Heart left ventricle (tissue), 16 donors: ENCODE measurements around the gene ABCC3. TPM values are rescaled to one million over a fixed set of nuclear protein-coding genes. Genes with fewer than 3 reads are reported as not detected.

Experiments used
- ATAC-seq, 4 donors: fragments of 200-7000 bp; cut with Tn5 transposase; one replicate each; pipeline ENCODE4 v1.9.1; 2020 to 2022; ENCODE audit warnings: moderate library complexity in 4 of 4, mild to moderate bottlenecking in 3 of 4, moderate number of reproducible peaks in 1 of 4
- DNase-seq, 5 donors: peaks; one replicate each; pipeline ENCODE4 v3.0.0-alpha.2; 2020
- H3K27ac ChIP-seq, 12 donors: fragments of 200-600 bp; sonication (generic) in 4 of 12; one replicate each; pipeline versions ENCODE4 v1.5.0 to v1.8.0; 2016 to 2022; ENCODE audit warnings: mild to moderate bottlenecking in 2 of 12
- H3K27me3 ChIP-seq, 9 donors: fragments of 200-600 bp; sonication (generic) in 2 of 9; one replicate each; pipeline versions ENCODE4 v1.5.1 to v1.8.0; 2016 to 2022; ENCODE audit warnings: mild to moderate bottlenecking in 3 of 9
- H3K36me3 ChIP-seq, 9 donors: fragments of 200-600 bp; sonication (generic) in 2 of 9; one replicate each; pipeline versions ENCODE4 v1.5.0 to v1.8.0; 2018 to 2022; ENCODE audit warnings: mild to moderate bottlenecking in 2 of 9
- H3K4me1 ChIP-seq, 12 donors: fragments of 200-600 bp; sonication (generic) in 4 of 12; one replicate each; pipeline versions ENCODE4 v1.5.0 to v1.8.0; 2016 to 2022; ENCODE audit warnings: mild to moderate bottlenecking in 3 of 12
- H3K4me3 ChIP-seq, 12 donors: fragments of 200-600 bp; sonication (generic) in 4 of 12; one replicate each; pipeline versions ENCODE4 v1.5.0 to v1.8.0; 2017 to 2022; ENCODE audit warnings: mild to moderate bottlenecking in 9 of 12, moderate library complexity in 4 of 12
- H3K9me3 ChIP-seq, 12 donors: fragments of 200-600 bp; sonication (generic) in 4 of 12; one replicate each; pipeline versions ENCODE4 v1.5.0 to v1.8.0; 2016 to 2022; ENCODE audit warnings: mild to moderate bottlenecking in 1 of 12
- CTCF ChIP-seq, 12 donors: fragments of 200-600 bp; sonication (generic) in 4 of 12; IDR thresholded peaks; one replicate each; pipeline versions ENCODE4 v1.5.0 to v1.8.0; 2018 to 2022; ENCODE audit warnings: antibody characterized with exemption in 12 of 12, mild to moderate bottlenecking in 5 of 12
- POLR2A ChIP-seq, 2 donors: fragments of 450-650 bp; IDR thresholded peaks; one replicate each; pipeline ENCODE4 v1.6.1; 2017; ENCODE audit warnings: antibody characterized with exemption in 2 of 2, mild to moderate bottlenecking in 2 of 2, moderate library complexity in 2 of 2
- WGBS, 4 donors: extraction: QIAGEN DNeasy Blood & Tissue Kit in 2 of 4; methylation state at CpG; one replicate each; pipeline versions ENCODE4 v1.1.5 to v1.1.7; 2013 to 2018; 5-methylcytosine and 5-hydroxymethylcytosine counted together
- intact Hi-C, 10 donors: fragments of 100-400 bp; cut with DNase I; formaldehyde crosslinking; loops; one replicate each; pipeline versions ENCODE4 v1.11.1 to v1.14.2; 2022
- polyA plus RNA-seq, 2 donors: library from polyadenylated mRNA; stranded (reverse); fragments of 200-250 nt; gene quantifications; one replicate each; pipeline ENCODE4 v1.2.3, GENCODE V29; 2013
- total RNA-seq, 9 donors: library from RNA; depleted of rRNA in 2 of 9; stranded (reverse); fragments of >200 nt in 2 of 9; fragmentation: NEBNext Ultra II Directional in 3 of 9; extraction: Animal tissue kit (Norgen Biotek cat#: 25700) in 3 of 9; gene quantifications; one replicate each; pipeline versions ENCODE4 v1.1.0 to v1.2.4, GENCODE V29; 2016 to 2023
- donor health status: ischemic (EF 13 %, LVEDD 7.1; RV severe dilation, severe dysfunction).
- donor health status: healthy with polysubstance abuse.
- donor health status: DM: no; HTN: yes; CAD: no.
- donor health status: DM: no; HTN: no; CAD: no.
- donor health status: ischemic (EF 25% LVEDD 6.9; RV normal size, moderate dysfunction).
- donor health status: ischemic (EF 25% LVEDD 5.7; RV mildly dilated, moderate dysfunction).
- donor health status: healthy.
- donor health status: DM: yes; HTN: yes; CAD: no.
- donor health status: ischemic (EF 35%, LVEDD 5.7; RV mildly dilated, moderate dysfunction).
- donor health status: nonischemic (EF 11% LVEDD 7.7; RV severe dilation, severe dysfunction).
- donor health status: DM: yes; HTN: yes; CAD: no.
- donor health status: PGD.
- donor health status: ischemic (EF 29% LVEDD 5.4; RV normal size, mild dysfunction).
- donor health status: nonischemic (EF 23%, LVEDD 6.1; RV moderate dilation, normal function).

Gene ABCC3
- total and polyA plus RNA-seq, 11 donors = 0.20 to 21.6 (median 1.3) TPM; not detected in 1

GRCh38 chr17:50689251-50689650, 54.6 kb downstream of the ABCC3 start:
- Histone ChIP-seq H3K9me3 (no peaks in the 10 kb centered on the region), H3K4me1 (peaks cover 0 to 27% (median 11%) of the 10 kb centered on the region in 12 donors), H3K4me3 (no peak overlapping the region), H3K27me3 (no peaks in the 10 kb centered on the region), H3K27ac (no peak overlapping the region), H3K36me3 (peaks cover 0 to 26% (median 21%) of the 10 kb centered on the region in 9 donors)
- TF ChIP-seq CTCF (IDR thresholded peaks at IDR 0.05) (no peak), POLR2A (IDR thresholded peaks at IDR 0.05) (no peak)
- DNase-seq = no peak
- intact Hi-C loops = loop anchor here in 2 of 10 donors (5.0 to 10.0 kb wide), 2 partner anchors 142 to 204 kb away; partner anchors contain the start of gene SPATA20 (in 1 of the 2)
- WGBS, 4 donors = 54 to 65% (median 59%) methylated on average over 4 of the region's 4 CpGs
- no peak for ATAC-seq

GRCh38 chr17:50689956-50690886, 55.5 kb downstream of the ABCC3 start:
- intact Hi-C loops = loop anchor here in 3 of 10 donors (5.0 to 10.0 kb wide), 3 partner anchors 65 to 205 kb away; partner anchors contain the start of gene SPATA20 (in 1 of the 3)
- Histone ChIP-seq H3K27me3 (no peaks in the 10 kb centered on the region), H3K4me3 (no peak overlapping the region), H3K4me1 (peaks cover 0 to 27% (median 11%) of the 10 kb centered on the region in 12 donors), H3K27ac (no peak overlapping the region), H3K9me3 (no peaks in the 10 kb centered on the region), H3K36me3 (peaks cover 0 to 36% (median 31%) of the 10 kb centered on the region in 9 donors)
- DNase-seq = no peak
- TF ChIP-seq POLR2A (IDR thresholded peaks at IDR 0.05) = no peak
- TF ChIP-seq CTCF (IDR thresholded peaks at IDR 0.05) = no peak
- 74 to 90% (median 78%) methylated on average over 8 to 19 of the region's 19 CpGs for WGBS, 4 donors
- ATAC-seq = no peak

- no peaks in the 10 kb centered on the region for H3K27me3 ChIP-seq
- peaks cover 0 to 44% (median 39%) of the 10 kb centered on the region in 9 donors for H3K36me3 ChIP-seq
- no peak overlapping the region for H3K4me3 ChIP-seq
- DNase-seq = no peak
- peaks cover 0 to 34% (median 15%) of the 10 kb centered on the region in 12 donors for H3K4me1 ChIP-seq
- H3K9me3 ChIP-seq = no peaks in the 10 kb centered on the region
- intact Hi-C loops = loop anchor here in 2 of 10 donors (10.0 kb wide), 2 partner anchors 64 to 206 kb away; no protein-coding TSS in a partner anchor
- no peak for ATAC-seq
- 71 to 79% (median 76%) methylated on average over 9 of the region's 9 CpGs for WGBS, 4 donors
- no peak overlapping the region for H3K27ac ChIP-seq
- TF ChIP-seq CTCF (IDR thresholded peaks at IDR 0.05) = no peak
- TF ChIP-seq POLR2A (IDR thresholded peaks at IDR 0.05) = no peak
Measured at GRCh38 chr17:50690887-50691549, 56.3 kb downstream of the ABCC3 start.
